Subcutaneous adipose tissue (tissue), 4 donors: ENCODE data around the gene BCAS4. TPM values are rescaled to one million over a fixed set of nuclear protein-coding genes. Genes with fewer than 3 reads are reported as not detected.

Source experiments
- CTCF ChIP-seq: fragments of 450-650 bp; IDR thresholded peaks from one replicate; pipeline ENCODE4 v1.5.1; 2016; ENCODE audit warnings: low read depth, mild to moderate bottlenecking, control low read depth, antibody characterized with exemption, moderate library complexity
- total RNA-seq, 4 donors: library from RNA; depleted of rRNA; stranded (reverse); fragments of >200 nt; gene quantifications; one replicate each; pipeline ENCODE4 v1.1.0, GENCODE V29; 2016

BCAS4 gene
- total RNA-seq, 4 donors from 2014 or later, result 0.49 to 14.8 (median 4.3) TPM

GRCh38 chr20:50844430-50845100, 49.7 kb downstream of the BCAS4 start:
- no peak for TF ChIP-seq CTCF

- no peak for TF ChIP-seq CTCF
These were observed 50.8 kb downstream of the BCAS4 start for GRCh38 chr20:50845566-50846215.

GRCh38 chr20:50848341-50848808, 53.5 kb downstream of the BCAS4 start:
- TF ChIP-seq CTCF, result no peak

GRCh38 chr20:50848846-50849673, 54.2 kb downstream of the BCAS4 start:
- no peak for TF ChIP-seq CTCF

- no peak for TF ChIP-seq CTCF
These were observed 55.9 kb downstream of the BCAS4 start for GRCh38 chr20:50850721-50851286.

GRCh38 chr20:50852085-50852484, 57.2 kb downstream of the BCAS4 start:
- no peak for TF ChIP-seq CTCF
